BJ (cell line): ENCODE results near the gene PLIN3. TPM values are rescaled to one million over a fixed set of nuclear protein-coding genes. Genes with fewer than 3 reads are reported as not detected.
"Not testable (repeated sequence)": the region's sequence is repeated elsewhere in the genome, so short reads cannot be mapped to it uniquely, and the experiment has no call there.

ENCODE experiments used
- CTCF ChIA-PET: fragments of 350-600 bp; formaldehyde crosslinking; extraction: SDS; loops from one replicate; lab custom pipeline; 2021; ENCODE audit warnings: antibody characterized with exemption, inconsistent platforms; lab: Yijun Ruan, JAX
- POLR2A ChIA-PET: fragments of 300-600 bp; sonication (Branson Sonifier 250); formaldehyde crosslinking; extraction: SDS; loops from one replicate; lab custom pipeline; 2021; ENCODE audit warnings: antibody characterized with exemption; lab: Charles Lee
- DNase-seq: peaks from one replicate; pipeline ENCODE4 v3.0.0-alpha.2; 2011; ENCODE audit warnings: low read depth
- H3K27me3 ChIP-seq: 2 replicates; pipeline ENCODE4 v1.6.0; 2011; ENCODE audit warnings: low read length; ENCODE audit not compliant: control insufficient read depth, insufficient read depth
- H3K36me3 ChIP-seq: 2 replicates; pipeline ENCODE4 v1.5.1; 2011; ENCODE audit warnings: low read length; ENCODE audit not compliant: control insufficient read depth, insufficient read depth
- H3K4me3 ChIP-seq: 2 replicates; pipeline ENCODE4 v1.5.1; 2011; ENCODE audit warnings: low read depth, mild to moderate bottlenecking, control low read depth, low read length
- polyA plus RNA-seq: library from polyadenylated mRNA; depleted of rRNA; stranded (reverse); fragments of >200 nt; gene quantifications from 2 replicates; pipeline ENCODE4 v1.2.3, GENCODE V29; 2011
- TF ChIP-seq, protein P1 (sequence below): IDR thresholded peaks from 2 replicates; pipeline ENCODE4 v1.5.1; 2011; ENCODE audit warnings: low read depth, mild to moderate bottlenecking, control low read depth, inconsistent platforms, low read length, moderate library complexity; ENCODE audit not compliant: insufficient read depth

PLIN3 gene
- polyA plus RNA-seq, 1 experiment, result 211 TPM

DNA sequence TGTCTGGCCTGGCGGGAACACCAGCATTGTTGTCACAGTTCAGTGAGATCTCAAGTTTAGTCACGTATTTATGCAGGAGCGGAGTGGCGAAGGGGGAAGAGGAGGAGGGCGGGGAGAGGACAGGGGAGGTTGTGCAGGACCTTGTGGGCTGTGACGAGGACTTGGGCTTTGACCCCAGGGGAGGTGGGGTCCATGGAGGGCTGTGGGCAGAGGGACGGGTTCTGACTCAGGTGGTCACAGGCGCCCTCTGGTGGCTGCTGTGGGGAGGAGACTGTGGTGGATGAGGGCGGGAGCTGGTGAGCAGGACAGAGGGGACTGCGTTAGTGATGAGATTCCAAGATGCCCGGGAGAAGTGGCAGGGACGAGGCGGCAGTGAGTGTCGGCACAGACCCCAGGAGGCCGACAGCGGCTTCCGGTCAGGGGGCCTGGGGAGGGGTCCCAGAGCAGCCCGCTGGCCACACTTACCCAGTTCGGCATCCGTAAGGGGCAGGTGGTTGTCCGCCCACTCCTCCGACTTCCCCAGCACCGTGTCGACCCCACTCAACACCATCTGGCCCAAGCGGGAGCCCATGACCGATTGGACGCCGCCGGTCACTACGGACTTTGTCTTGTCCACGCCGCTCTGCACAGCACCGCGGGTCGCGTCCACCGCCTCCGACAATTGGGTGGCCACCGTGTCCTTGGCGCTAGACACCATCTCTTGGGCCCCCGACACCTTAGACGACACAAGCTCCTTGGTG is 15.7 kb downstream of the PLIN3 start:
- H3K27me3 ChIP-seq, result no peaks in the 10 kb centered on the region
- H3K36me3 ChIP-seq, result peaks cover 42% of the 10 kb centered on the region
- no peak for DNase-seq
- POLR2A ChIA-PET, result no interaction called here
- TF ChIP-seq, protein P1, sequence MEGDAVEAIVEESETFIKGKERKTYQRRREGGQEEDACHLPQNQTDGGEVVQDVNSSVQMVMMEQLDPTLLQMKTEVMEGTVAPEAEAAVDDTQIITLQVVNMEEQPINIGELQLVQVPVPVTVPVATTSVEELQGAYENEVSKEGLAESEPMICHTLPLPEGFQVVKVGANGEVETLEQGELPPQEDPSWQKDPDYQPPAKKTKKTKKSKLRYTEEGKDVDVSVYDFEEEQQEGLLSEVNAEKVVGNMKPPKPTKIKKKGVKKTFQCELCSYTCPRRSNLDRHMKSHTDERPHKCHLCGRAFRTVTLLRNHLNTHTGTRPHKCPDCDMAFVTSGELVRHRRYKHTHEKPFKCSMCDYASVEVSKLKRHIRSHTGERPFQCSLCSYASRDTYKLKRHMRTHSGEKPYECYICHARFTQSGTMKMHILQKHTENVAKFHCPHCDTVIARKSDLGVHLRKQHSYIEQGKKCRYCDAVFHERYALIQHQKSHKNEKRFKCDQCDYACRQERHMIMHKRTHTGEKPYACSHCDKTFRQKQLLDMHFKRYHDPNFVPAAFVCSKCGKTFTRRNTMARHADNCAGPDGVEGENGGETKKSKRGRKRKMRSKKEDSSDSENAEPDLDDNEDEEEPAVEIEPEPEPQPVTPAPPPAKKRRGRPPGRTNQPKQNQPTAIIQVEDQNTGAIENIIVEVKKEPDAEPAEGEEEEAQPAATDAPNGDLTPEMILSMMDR, result peak; percentile 88
- H3K4me3 ChIP-seq, result no peak overlapping the region
- CTCF ChIA-PET, result interaction anchor here (0.6 to 13.8 kb wide), 23 partner anchors 8 to 387 kb away, joined by 3 to 225 read pairs (median 6); no protein-coding TSS in a partner anchor

DNA sequence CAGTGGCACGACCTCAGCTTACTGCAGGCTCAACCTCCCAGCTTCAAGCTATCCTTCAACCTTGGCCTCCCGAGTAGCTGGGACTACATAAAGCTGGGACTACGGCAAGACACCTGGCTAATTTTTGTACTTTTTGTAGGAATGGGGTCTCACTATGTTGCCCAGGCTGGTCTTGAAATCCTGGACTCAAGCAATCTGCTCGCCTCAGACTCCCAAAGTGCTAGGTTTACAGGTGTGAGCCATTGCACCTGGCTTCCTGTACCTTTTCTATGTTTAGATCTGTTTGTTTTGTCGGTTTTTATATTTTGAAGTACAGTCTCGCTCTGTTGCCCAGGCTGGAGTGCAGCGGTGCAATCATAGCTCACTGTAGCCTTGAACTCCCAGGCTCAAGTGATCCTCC is 18.4 kb downstream of the PLIN3 start:
- Histone ChIP-seq H3K4me3 (no peak overlapping the region), H3K27me3 (no peaks in the 10 kb centered on the region), H3K36me3 (peaks cover 42% of the 10 kb centered on the region)
- ChIA-PET CTCF (interaction anchor here (0.9 to 13.8 kb wide), 3 partner anchors 18 to 42 kb away, joined by 3 to 225 read pairs (median 7); partner anchors contain the start of gene PLIN3), POLR2A (no interaction called here)
- TF ChIP-seq, protein P1, result no peak
- DNase-seq, result no peak

DNA sequence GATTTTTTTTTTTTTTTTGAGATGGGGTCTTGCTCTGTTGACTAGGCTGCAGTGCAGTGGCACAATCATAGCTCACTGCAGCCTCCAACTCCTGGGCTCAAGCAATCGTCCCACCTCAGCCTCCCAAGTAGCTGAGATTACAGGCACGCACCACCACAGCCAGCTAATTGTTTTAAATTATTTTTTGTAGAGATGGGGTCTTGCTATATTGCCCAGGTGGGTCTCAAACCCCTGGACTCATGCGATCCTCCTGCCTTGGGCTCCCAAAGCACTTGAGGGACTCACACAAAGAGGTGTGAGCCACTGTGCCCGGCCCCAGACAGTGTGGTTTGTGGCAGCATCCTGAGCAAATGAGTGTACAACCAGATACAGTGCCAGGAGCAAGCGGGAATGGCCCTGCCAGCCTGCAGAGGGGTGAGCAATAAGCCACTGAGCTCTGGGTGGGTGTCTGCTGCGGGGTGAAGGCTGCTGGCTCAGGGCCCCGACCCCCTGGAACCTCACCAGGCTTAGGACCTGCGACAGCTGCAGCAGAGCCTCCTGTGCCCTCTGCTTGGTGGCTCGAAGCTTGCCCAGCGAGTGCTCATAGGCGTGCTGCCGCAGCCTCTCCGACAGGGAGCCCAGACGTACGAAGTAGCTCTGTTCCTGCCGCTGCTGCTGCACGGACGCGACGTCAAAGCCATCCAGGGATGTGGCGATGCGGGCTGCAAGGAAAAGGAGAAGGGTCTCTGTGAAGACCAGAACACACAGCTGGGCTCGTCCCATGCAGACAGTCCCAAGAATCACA is 20.1 kb downstream of the PLIN3 start:
- Histone ChIP-seq H3K4me3 (no peak overlapping the region), H3K36me3 (peaks cover 45% of the 10 kb centered on the region), H3K27me3 (no peaks in the 10 kb centered on the region)
- ChIA-PET CTCF (interaction anchor here (0.8 to 13.8 kb wide), 4 partner anchors 34 to 191 kb away, joined by 3 to 225 read pairs (median 4); no protein-coding TSS in a partner anchor), POLR2A (no interaction called here)
- TF ChIP-seq, protein P1, result no peak
- no peak for DNase-seq

DNA sequence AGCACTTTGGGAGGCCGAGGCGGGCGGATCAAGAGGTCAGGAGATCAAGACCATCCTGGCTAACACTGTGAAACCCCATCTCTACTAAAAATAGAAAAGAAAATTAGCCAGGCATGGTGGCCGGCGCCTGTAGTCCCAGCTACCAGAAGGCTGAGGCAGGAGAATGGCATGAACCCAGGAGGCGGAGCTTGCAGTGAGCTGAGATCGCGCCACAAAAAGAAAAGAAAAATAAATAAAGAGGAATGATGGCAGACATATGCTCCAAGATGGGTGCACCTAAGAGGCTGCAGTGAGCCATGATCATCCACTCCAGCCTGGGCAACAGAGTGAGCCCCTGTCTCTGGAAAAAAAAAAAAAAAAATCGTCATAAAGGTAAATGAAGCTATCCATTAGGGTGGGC is 21.5 kb downstream of the PLIN3 start:
- not testable (repeated sequence) for H3K4me3 ChIP-seq, H3K27me3 ChIP-seq, DNase-seq
- ChIA-PET POLR2A (interaction anchor here (0.6 kb wide), 2 partner anchors 11 to 14 kb away, joined by 3 to 9 read pairs; no protein-coding TSS in a partner anchor), CTCF (interaction anchor here (1.2 to 13.8 kb wide), 7 partner anchors 11 to 193 kb away, joined by 3 to 225 read pairs (median 5); partner anchors contain the start of genes FEM1A and PLIN3)
- H3K36me3 ChIP-seq, result peaks cover 38% of the 10 kb centered on the region

DNA sequence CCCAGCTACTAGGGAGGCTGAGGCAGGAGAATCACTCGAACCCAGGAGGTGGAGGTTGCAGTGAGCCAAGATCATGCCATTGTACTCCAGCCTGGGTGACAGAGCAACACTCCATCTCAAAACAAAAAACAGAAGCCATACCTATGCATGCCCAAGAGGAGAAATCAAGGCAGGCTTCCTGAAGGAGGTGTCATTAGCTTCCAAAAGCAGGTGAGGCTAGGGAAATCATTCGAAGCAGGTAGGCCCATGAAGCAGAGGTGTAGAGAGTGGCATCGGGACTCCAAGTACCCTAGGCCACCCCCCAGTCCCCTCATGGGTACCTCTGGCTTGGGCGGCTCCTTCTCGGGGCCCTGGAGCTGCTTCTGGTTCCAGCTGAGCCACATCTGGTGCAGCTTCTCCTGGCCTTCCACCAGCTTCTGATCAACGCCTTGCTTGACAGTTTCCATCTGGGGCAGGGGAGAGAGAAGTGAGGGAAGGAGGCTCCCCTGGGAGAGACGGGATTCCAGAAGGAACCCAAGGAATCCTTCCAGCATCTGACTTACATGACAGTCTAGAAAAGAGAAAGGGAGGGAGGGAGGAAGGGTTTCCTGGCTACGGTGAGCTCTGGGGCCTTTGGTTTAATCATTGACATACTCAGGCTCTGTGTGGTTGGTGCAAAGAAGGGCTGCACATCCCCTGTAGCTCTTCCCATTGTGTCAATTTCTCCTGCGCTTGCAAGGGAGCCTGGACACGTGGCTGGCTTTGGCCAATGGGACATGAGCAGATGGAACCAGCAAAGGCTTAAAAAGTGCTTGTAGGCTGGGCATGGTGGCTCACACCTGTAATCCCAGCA is 22.9 kb downstream of the PLIN3 start:
- TF ChIP-seq, protein P1, result no peak
- Histone ChIP-seq H3K36me3 (peaks cover 37% of the 10 kb centered on the region), H3K4me3 (no peak overlapping the region), H3K27me3 (no peaks in the 10 kb centered on the region)
- POLR2A ChIA-PET, result no interaction called here
- CTCF ChIA-PET, result interaction anchor here (0.8 to 13.8 kb wide), 7 partner anchors 10 to 54 kb away, joined by 3 to 225 read pairs (median 4); partner anchors contain the start of genes FEM1A and PLIN3
- DNase-seq, result no peak
